Measurements from ENCODE around the gene DOCK7. TPM values are rescaled to one million over a fixed set of nuclear protein-coding genes. Genes with fewer than 3 reads are reported as not detected.

The DOCK7 gene
- total and polyA plus RNA-seq, 8 donors: 33.1 to 53.8 (median 44.0) TPM

GRCh38 chr1:62494137-62494536, 194.0 kb downstream of the DOCK7 start:
- Histone ChIP-seq H3K27ac (no peak overlapping the region), H3K27me3 (no peaks in the 10 kb centered on the region), H3K4me3 (no peak overlapping the region), H3K36me3 (peaks cover 0 to 11% of the 10 kb centered on the region in 2 donors), H3K4me1 (no peaks in the 10 kb centered on the region), H3K9me3 (no peaks in the 10 kb centered on the region)
- intact Hi-C loops (cut with DNase I): no loop called here
- no peak for TF ChIP-seq CTCF (IDR thresholded peaks at IDR 0.05)
- ATAC-seq (no peak), DNase-seq (no peak)

DNA sequence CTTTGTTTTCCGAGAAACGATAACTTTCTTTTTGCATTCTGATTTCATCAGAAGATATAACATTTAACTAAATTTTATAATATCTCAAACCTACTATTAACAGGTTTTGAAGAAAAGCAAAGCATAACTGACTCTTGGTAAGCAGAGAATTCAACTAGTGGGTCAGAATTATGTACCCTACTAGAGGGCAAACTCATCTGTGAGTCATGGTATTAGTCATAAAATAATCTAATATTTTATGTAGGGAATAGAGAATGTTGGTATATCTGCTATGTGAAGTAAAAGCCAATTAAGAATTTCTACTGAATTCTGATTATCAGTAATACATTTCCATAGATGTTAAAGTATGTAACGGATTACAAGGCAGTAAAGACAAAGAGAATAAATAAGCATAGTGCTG, 194.5 kb downstream of the DOCK7 start:
- H3K4me1 ChIP-seq: no peaks in the 10 kb centered on the region
- H3K27ac ChIP-seq: no peak overlapping the region
- intact Hi-C loops (cut with DNase I): no loop called here
- H3K36me3 ChIP-seq: peaks cover 0 to 16% of the 10 kb centered on the region in 2 donors
- TF ChIP-seq CTCF (IDR thresholded peaks at IDR 0.05): no peak
- no peaks in the 10 kb centered on the region for H3K27me3 ChIP-seq
- no peak for ATAC-seq
- H3K9me3 ChIP-seq: no peaks in the 10 kb centered on the region
- H3K4me3 ChIP-seq: no peak overlapping the region
- no peak for DNase-seq

DNA sequence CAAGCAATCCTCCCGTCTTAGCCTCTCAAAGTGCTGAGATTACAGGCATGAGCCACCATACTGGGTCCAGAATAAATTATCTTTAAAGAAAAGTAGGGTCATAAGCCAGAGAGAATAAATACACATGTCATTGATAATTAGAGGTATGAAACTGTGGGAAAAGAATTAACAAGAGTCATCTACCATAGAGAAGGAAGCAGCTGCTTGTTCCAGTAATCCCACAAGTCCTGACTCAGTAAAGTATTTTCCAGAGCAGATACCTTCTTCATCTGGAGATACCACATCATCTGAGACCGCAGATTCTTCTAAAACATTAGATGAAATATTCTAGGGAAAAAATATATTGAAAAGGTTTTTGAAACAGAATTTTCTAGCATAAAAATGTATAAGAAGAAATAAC, 195.7 kb downstream of the DOCK7 start:
- intact Hi-C loops (cut with DNase I): no loop called here

DNA sequence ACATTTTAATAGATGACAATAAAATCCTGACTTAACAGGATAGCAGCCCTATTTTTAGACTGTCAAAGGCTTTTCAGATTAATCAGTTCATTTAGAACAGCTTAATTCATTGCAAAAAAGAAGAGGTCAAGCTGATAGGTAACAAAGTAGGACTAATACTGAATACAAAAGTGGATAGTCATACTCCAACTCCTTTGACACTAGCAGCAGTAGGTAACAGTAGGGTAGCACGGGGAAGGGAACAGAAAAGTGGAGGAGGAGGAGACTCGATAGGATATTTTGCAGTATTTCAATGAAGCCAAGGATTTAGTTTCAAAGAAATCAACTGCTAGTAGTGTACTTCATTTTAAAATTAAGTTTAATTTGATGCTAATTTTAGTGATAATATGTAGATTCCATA, 200.2 kb downstream of the DOCK7 start:
- H3K4me1 ChIP-seq: no peaks in the 10 kb centered on the region
- DNase-seq (no peak), ATAC-seq (no peak)
- H3K4me3 ChIP-seq: no peak overlapping the region
- H3K36me3 ChIP-seq: peaks cover 0 to 6% of the 10 kb centered on the region in 2 donors
- H3K9me3 ChIP-seq: no peaks in the 10 kb centered on the region
- intact Hi-C loops (cut with DNase I): no loop called here
- H3K27ac ChIP-seq: no peak overlapping the region
- no peak for TF ChIP-seq CTCF (IDR thresholded peaks at IDR 0.05)
- no peaks in the 10 kb centered on the region for H3K27me3 ChIP-seq

More for the DNA sequence above, 195.7 kb downstream of the DOCK7 start:
- Histone ChIP-seq H3K36me3 (peaks cover 0 to 16% of the 10 kb centered on the region in 2 donors), H3K4me1 (no peaks in the 10 kb centered on the region), H3K9me3 (no peaks in the 10 kb centered on the region), H3K27ac (no peak overlapping the region), H3K27me3 (no peaks in the 10 kb centered on the region), H3K4me3 (no peak overlapping the region)
- DNase-seq (no peak), ATAC-seq (no peak)
- no peak for TF ChIP-seq CTCF (IDR thresholded peaks at IDR 0.05)

DNA sequence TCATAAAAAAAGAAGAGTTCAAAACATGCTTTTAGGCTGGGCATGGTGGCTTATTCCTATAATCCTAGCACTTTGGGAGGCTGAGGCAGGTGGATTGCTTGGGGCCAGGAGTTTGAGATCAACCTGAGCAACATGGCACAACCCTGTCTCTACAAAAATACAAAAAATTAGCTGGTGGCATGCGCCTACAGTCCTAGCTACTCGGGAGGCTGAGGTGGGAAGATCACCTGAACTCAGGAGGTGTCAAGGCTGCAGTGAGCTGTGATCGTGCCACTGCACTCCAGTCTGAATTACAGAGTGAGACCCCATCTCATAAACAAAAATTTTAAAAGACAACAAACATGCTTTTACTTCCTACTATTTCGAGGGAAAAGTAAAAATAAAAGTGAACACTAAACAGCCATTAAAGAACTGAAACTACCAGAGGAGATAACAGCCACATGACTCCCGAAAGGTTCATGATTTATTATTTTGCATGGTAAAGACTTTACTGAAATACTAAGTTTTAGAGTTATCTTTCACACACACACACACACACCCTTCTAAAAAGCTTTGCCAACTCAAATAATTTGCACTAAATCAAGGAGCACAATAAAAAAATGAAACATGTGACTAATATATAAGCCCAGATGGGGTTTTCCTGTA, 203.2 kb downstream of the DOCK7 start:
- intact Hi-C loops (cut with DNase I): no loop called here
- ATAC-seq (no peak), DNase-seq (no peak)
- Histone ChIP-seq H3K4me3 (no peak overlapping the region), H3K27me3 (no peaks in the 10 kb centered on the region), H3K27ac (no peak overlapping the region), H3K36me3 (peaks cover 0 to 13% of the 10 kb centered on the region in 2 donors), H3K4me1 (no peaks in the 10 kb centered on the region), H3K9me3 (no peaks in the 10 kb centered on the region)
- TF ChIP-seq CTCF (IDR thresholded peaks at IDR 0.05): no peak

Data from left lung (tissue), 10 donors.